H7 (cell line): ENCODE results near the gene XRCC1. TPM values are rescaled to one million over a fixed set of nuclear protein-coding genes. Genes with fewer than 3 reads are reported as not detected.
"Not testable (repeated sequence)": the region's sequence is repeated elsewhere in the genome, so short reads cannot be mapped to it uniquely, and the experiment has no call there.

Experiments used
- DNase-seq: peaks from one replicate; pipeline ENCODE4 v3.0.0; 2012
- H3K27me3 ChIP-seq: 2 replicates; pipeline ENCODE4 v1.6.0; 2011; ENCODE audit warnings: mild to moderate bottlenecking, low read length; ENCODE audit not compliant: control insufficient read depth, insufficient read depth
- H3K36me3 ChIP-seq: replicated peaks from 2 replicates; pipeline ENCODE4 v1.5.1; 2011; ENCODE audit warnings: low read length; ENCODE audit not compliant: control insufficient read depth, insufficient read depth
- H3K4me3 ChIP-seq: 2 replicates; pipeline ENCODE4 v1.5.1; 2011; ENCODE audit warnings: low read depth, mild to moderate bottlenecking, control low read depth, low read length, moderate library complexity; ENCODE audit not compliant: insufficient read depth
- total RNA-seq: library from RNA; depleted of rRNA; stranded (reverse); fragments of >200 nt; shearing (Covaris generic); gene quantifications from 2 replicates; pipeline ENCODE4 v1.2.3, GENCODE V29; 2014

The XRCC1 gene
- total RNA-seq, 1 experiment from 2014 or later: 58.8 TPM

DNA sequence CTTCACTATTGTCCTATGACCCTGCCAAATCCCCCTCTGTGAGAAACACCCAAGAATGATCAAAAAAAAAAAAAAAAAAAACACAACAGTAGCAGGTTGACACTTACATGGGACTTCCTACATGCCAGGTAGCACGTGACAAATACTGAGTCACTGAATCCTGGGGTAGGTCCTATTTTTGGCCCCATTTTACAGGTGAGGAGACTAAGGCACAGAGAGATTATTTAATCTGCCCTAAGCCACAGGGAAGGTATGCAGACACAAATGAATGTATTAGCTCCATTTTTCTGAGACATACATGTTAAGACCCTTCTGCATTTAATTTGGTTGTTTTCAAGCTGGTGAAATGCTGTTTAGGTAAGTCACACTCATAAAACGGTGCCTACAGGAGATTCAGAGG is 26.6 kb downstream of the XRCC1 start:
- DNase-seq: no peak

DNA sequence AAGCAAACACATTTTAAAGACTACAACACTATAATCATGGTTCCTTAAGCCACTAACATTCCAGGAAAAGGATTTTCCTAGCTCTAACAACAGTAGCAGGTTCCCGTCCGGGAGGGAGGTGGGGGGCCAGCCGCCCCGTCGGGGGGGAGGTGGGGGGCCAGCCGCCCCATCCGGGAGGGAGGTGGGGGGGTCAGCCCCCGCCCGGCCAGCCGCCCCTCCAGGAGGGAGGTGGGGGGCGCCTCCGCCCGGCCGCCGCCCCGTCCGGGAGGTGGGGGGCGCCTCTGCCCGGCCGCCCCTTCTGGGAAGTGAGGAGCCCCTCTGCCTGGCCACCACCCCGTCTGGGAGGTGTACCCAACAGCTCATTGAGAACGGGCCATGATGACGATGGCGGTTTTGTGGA is 27.4 kb downstream of the XRCC1 start:
- H3K27me3 ChIP-seq, H3K4me3 ChIP-seq, DNase-seq: not testable (repeated sequence)
- peaks cover 20% of the 10 kb centered on the region for H3K36me3 ChIP-seq

More for the DNA sequence above, 26.6 kb downstream of the XRCC1 start:
- peaks cover 14% of the 10 kb centered on the region for H3K36me3 ChIP-seq
- H3K4me3 ChIP-seq: no peak overlapping the region
- H3K27me3 ChIP-seq: no peaks in the 10 kb centered on the region

DNA sequence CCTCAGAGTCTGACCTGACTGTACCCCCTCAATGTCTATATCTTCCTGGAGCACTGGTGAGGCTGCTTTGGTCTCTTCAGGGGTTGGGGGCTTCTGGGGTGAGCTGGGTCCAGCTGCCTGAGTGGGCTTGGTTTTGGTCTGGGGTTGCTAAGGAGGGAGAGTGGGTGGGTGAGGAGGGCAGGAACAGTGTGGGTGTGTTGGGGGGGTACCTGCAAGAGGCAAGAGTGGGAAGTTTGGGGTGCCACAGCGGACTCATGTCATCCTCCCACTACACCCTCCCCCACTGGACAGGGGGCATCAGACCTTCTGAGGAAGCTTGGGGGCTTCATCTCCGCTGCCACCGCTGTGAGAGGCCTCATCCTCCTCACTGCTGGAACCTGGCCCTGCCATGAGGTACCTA is 28.7 kb downstream of the XRCC1 start:
- H3K4me3 ChIP-seq: no peak overlapping the region
- no peaks in the 10 kb centered on the region for H3K27me3 ChIP-seq
- peaks cover 21% of the 10 kb centered on the region for H3K36me3 ChIP-seq
- no peak for DNase-seq

DNA sequence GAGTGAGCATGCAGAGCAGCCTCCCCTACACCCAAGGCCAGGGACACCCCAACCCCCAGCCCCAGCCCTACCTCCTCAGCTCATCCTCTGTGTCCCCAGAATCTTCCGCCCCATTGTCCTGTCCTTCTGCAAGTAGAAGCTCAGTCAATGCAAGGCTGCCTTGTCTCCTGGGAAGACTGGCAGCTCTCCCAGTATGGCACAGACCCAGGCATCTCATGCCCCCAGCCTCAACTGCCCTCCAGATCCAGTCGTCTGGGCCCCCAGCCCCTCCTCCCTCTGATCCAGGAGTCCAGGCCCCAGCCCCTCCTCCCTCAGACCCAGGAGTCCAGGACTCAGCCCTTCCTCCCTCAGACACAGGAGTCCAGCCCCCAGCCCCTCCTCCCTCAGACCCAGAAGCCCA is 29.3 kb downstream of the XRCC1 start:
- Histone ChIP-seq H3K4me3 (no peak overlapping the region), H3K36me3 (peaks cover 22% of the 10 kb centered on the region)

DNA sequence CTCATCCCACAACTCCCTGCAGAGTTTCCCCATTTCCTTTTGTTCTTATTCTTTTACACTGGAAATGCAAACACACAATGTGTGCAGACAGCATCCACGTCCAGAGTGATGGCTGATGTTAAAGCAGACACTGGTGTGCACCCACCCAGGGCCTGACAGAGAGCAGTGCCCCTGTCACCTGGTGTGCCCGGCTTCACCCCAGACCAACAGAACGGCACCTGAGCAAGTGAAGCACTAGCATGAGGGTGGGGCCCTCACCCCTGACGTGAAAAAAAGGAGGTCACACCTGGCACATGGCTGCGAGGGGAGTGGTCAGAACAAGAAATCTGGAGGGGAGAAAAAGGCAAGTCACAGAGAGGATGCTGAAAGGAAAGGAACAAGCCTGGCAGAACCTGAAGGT is 30.1 kb downstream of the XRCC1 start:
- no peak for DNase-seq
- Histone ChIP-seq H3K36me3 (peaks cover 22% of the 10 kb centered on the region), H3K4me3 (no peak overlapping the region), H3K27me3 (no peaks in the 10 kb centered on the region)

More for the DNA sequence above, 29.3 kb downstream of the XRCC1 start:
- H3K27me3 ChIP-seq: no peaks in the 10 kb centered on the region
- DNase-seq: no peak

DNA sequence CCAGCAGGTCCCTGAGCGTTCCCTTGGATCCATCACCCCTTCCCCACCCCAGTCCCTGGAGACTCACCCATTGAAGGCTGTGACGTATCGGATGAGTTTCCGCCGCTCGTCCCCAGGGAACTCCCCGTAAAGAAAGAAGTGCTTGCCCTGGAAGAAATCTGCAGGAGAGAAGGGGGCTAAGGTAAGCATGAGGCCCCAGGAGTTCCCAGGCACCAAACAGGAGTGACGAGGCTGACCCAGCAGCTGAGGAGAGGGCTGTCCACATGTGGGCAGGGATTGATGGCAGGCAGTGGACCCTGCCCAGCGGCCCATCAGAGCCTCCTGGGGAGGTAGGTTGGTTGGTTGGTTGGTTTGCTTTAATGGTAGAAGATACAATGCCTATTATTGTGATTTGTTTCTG is 31.2 kb downstream of the XRCC1 start:
- no peak for DNase-seq
- H3K4me3 ChIP-seq: no peak overlapping the region
- no peaks in the 10 kb centered on the region for H3K27me3 ChIP-seq
- peaks cover 23% of the 10 kb centered on the region for H3K36me3 ChIP-seq

DNA sequence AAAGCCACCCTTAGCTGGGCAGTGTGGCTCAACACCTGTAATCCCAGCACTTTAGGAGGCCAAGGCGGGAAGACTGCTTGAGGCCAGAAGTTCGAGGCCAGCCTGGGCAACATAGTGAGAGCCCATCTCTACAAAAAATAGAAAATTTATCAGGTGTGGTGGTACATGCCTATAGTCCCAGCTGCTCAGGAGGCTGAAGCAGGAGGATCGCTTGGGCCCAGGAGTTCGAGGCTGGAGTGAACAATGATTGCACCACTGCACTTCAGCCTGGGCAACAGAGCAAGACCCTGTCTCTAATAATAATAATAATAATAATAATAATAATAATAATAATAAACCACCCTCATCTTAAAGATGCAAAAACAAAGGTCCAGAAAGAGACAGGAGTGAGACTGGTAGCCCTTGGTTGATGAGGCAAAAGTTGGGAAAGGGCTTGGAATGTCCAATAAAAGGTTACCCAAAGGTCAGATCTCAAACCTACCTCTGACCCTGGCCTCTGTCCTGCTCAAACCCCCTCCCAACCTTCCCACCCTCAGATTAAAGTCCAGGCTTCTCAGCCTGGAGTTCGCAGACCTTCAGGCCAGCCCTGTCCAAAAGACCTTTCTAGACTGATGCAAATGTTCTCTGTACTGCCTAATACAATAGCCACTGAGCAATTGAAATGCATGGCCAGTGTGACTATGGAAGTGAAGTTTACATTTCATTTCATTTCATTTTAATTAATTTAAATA is 33.2 kb downstream of the XRCC1 start:
- DNase-seq: no peak
- peaks cover 24% of the 10 kb centered on the region for H3K36me3 ChIP-seq

DNA sequence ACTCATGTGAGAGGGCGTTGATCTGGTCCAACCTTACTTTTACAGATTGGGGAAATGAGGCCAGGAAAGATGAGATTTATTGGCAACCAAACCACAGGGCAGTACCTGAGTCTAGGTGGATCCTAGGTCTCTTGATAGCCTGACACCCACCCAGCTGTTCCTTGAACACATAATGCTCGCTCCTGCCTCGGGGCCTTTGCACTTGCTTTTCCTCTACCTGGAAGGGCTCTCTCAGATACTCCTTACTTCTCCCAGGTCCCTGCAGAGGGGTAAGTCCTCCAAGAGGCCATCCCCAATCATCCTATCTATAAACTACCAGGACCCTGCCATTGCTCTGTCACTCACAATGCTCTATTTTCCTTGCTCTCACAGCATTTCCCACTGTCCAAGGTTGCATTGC is 34.9 kb downstream of the XRCC1 start:
- Histone ChIP-seq H3K4me3 (no peak overlapping the region), H3K27me3 (no peaks in the 10 kb centered on the region), H3K36me3 (peaks cover 22% of the 10 kb centered on the region)
- no peak for DNase-seq

More for the DNA sequence above, 33.2 kb downstream of the XRCC1 start:
- Histone ChIP-seq H3K4me3 (no peak overlapping the region), H3K27me3 (no peaks in the 10 kb centered on the region)

DNA sequence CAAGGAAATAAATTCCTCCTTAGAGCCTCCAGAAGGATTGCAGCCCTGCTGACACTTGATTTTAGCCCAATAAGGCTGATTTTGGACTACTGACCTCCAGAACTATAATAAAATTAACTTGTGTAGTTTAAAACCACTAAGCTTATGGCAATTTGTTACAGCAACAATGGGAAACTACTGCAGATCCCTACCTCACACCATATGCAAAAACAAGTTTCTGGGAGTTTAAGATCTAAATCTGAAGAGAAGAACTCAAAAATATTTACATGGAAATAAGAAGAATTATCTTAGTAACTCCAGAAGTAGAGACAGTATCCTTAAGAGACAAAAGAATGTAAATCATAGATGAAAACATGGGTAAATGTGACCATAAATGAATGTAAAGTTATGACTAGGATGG is 36.4 kb downstream of the XRCC1 start:
- Histone ChIP-seq H3K27me3 (no peaks in the 10 kb centered on the region), H3K4me3 (no peak overlapping the region), H3K36me3 (peaks cover 21% of the 10 kb centered on the region)
- DNase-seq: no peak

DNA sequence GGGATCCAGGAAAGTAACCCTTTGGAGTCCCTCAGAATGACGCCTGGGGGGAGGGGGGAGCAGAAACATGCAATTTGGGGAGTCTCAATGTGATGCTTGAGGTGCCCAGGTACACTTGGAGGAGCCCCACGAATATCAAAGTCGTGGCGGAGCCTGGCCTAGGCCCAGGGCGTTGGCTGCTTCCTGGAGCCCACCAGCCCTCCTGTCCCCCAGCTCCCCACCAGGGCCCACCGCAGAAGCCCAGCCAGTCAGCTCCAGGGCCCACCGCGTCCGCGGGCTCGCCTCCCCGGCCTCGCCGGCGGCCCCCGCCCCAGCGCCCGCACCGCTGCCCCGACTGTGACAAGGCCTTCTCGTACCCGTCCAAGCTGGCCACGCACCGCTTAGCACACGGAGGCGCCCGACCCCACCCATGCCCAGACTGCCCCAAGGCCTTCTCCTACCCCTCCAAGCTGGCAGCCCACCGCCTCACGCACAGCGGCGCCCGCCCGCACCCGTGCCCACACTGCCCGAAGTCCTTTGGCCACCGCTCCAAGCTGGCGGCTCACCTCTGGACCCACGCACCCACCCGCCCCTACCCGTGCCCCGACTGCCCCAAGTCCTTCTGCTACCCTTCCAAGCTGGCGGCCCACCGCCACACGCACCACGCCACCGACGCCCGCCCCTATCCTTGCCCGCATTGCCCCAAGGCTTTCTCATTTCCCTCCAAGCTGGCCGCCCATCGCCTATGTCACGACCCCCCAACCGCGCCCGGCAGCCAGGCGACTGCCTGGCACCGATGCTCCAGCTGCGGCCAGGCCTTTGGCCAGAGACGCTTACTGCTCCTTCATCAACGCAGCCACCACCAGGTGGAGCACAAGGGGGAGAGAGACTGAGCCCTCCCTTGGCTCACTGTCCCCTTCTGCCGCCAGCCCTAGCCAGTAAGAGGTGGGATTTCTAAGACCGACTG is 40.2 kb downstream of the XRCC1 start:
- H3K4me3 ChIP-seq: no peak overlapping the region
- H3K27me3 ChIP-seq: no peaks in the 10 kb centered on the region
- peaks cover 2% of the 10 kb centered on the region for H3K36me3 ChIP-seq
- peak; percentile 90 for DNase-seq

DNA sequence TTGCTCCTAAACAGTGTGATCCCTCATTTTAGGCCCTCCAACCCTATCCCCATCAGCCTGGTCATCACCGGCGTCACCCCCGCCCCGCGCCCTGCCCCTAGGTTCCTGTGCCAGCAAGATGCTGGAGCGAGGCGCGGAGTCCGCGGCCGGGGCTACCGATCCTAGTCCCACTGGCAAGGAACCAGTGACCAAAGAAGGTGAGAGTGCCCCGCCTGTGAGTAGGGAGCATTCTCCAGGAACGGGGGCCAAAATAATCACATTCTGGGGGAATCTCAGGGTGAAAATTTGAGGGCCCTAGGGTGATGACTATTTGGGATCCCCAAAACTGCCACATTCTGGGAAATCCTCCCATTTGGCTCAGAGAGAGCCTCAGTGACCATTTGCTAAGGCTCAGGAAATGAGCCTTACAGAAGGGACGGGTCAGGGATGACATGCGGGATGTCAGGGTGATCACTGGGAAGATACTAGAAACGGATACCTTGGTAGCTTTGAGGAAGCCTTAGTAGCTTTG is 41.0 kb downstream of the XRCC1 start:
- no peak for DNase-seq
- Histone ChIP-seq H3K4me3 (peak overlapping the region; percentile 61), H3K27me3 (0 out of 2 replicates have a peak, but pooled peaks cover 2% of the 10 kb centered on the region), H3K36me3 (peaks cover 2% of the 10 kb centered on the region)

DNA sequence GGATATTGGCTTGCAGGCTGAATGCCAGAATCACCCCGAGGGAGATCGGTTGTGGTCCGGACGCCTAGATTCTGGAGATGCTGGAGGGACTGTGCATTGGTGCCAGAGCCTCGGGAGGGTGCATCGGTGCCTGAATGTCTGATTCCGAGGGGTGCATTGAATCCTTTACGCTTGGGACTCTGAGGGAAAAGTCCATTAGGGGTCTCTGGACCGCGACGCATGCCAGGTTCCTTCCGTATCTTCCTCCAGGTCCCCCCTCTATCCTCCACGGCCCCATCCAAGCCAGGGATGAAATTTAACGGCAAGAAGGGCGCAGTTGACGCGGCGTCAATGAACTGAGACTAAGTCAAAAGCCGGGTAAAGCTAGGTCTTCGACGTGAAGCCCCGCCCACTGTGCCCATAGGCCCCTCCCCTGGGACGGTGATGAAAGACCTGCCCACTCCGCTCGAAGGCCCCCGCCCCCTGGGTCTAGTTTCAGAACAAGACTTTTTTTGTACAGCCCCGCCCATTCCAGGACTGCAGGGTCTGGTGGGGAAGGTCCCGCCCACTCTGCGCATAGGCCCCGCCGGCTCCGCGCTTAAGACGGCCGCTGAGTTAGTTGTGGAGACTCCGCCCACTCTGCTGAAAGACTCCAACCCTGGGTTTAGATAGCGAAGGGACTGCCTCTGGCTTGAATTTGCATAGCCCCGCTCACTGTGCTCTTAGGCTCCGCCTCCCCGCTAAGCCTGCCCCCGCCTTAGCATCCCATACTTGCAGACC is 41.6 kb downstream of the XRCC1 start:
- 0 out of 2 replicates have a peak, but pooled peaks cover 2% of the 10 kb centered on the region for H3K27me3 ChIP-seq
- H3K36me3 ChIP-seq: peaks cover under 1% of the 10 kb centered on the region

DNA sequence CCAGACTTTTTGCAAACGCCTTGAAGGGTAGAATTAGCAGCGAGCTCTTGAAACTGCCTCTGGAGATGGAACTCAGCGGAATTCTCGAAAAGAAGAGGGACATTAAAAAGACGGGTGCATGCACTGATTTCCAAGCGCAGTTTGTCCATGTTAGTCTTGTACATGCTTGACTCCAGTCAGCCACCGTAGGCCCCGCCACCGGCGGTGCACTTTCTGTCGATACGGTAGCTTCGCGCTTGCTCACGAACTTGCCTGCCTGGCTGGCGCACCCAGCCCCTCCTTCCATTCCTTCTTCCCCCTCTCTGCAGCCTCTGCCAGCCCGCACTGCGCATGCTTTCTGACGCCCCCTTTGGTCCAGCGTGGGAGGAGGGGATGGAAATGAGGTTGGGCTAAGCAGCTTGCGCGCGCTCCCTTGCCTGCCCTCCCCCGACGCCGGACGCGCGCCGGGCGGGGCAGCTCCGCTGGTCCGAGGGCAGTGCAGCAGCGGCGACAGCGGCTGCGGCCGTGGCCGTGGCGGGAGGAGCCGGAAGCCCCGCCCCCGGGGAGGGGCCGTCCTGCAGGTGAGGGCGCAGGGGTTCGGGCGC is 42.3 kb downstream of the XRCC1 start, which contains the start of gene ZNF575:
ZNF575 (plus strand) TSS at position 227 of the 584 bp plus-strand sequence. CDS start 1,235 bp downstream, outside the sequence.
- Histone ChIP-seq H3K27me3 (peaks cover 5% of the 10 kb centered on the region; the same call in 1 of the 2 replicates), H3K4me3 (peak within 1 kb of the TSS; percentile 61), H3K36me3 (no peaks in the 10 kb centered on the region; the same call in 1 of the 2 replicates)
- peak; percentile 97 for DNase-seq

More for the DNA sequence above, 41.6 kb downstream of the XRCC1 start:
- peak; percentile 95 for DNase-seq
- peak overlapping the region; percentile 61 for H3K4me3 ChIP-seq
